NCI-H1417 (cell line): Measurements from ENCODE around the gene TCN1.
A peak's percentile ranks its signal among the peaks of the same experiment; 100 is the strongest.
"Not testable (repeated sequence)": the region's sequence is repeated elsewhere in the genome, so short reads cannot be mapped to it uniquely, and the experiment has no call there.

Source experiments
- DNase-seq, 3 experiments: peaks; one replicate each; lab custom pipeline; 2025; lab: John Stamatoyannopoulos, UW

The TCN1 gene

GRCh38 chr11:59857439-59858434 lies 8.6 kb downstream of the TCN1 start:
- no peak for DNase-seq

GRCh38 chr11:59854871-59855270 lies 11.4 kb downstream of the TCN1 start:
- DNase-seq, result no peak

GRCh38 chr11:59851416-59851815 lies 14.9 kb downstream of the TCN1 start:
- not testable (repeated sequence) for DNase-seq

DNA sequence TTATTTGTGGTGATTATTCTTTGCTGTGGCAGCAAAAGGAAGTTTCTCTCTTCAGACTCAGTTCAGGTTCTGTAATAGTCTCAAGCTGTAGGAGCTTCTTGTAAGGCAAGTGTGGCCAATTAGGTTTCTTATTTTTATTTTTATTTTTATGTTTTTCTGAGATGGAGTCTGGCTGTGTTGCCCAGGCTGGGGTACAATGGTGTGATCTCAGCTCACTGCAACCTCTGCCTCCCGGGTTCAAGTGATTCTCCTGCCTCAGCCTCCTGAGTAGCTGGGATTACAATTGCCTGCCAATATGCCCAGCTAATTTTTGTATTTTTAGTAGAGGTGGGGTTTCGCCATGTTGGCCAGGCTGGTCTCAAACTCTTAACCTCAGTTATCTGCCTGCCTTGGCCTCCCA lies 16.7 kb downstream of the TCN1 start:
- not testable (repeated sequence) for DNase-seq

- no peak for DNase-seq
These were observed 17.2 kb downstream of the TCN1 start for GRCh38 chr11:59849129-59849528.

DNA sequence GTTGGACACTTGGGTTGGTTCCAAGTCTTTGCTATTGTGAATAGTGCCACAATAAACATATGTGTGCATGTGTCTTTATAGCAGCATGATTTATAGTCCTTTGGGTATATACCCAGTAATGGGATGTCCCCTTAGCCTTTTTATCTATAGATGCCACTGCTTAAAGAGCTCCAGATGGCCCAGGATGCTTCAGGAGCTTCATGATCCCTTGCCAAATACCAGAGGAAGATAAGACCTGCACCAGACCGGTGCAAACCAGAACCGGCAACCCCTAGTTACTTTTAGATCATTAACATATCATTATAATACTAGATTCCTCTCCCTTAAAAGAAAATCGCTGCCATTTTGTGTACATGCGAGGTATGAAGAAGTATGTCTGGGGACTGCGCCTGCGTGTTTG lies 17.8 kb downstream of the TCN1 start:
- DNase-seq, result not testable (repeated sequence)

GRCh38 chr11:59847626-59848025 lies 18.7 kb downstream of the TCN1 start:
- DNase-seq, result no peak

DNA sequence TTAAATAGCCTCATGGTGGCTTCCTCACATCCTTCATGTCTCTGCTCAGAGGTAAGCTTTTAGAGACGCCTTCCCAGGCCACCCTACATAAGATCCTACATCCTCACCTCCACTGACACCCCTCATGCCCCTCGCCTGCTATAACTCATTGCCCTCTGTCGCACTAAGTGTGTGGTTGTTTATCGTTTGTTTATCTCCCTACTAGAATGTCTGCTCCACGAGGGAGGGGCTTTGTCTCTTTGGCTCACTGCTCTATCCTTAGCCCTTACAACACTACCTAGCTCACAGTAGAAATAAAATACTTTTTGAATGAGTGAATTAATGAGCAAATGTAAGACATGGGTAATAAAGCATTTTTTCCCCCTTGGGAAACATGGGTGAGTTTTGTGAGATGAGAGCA lies 19.7 kb downstream of the TCN1 start:
- DNase-seq, result no peak

DNA sequence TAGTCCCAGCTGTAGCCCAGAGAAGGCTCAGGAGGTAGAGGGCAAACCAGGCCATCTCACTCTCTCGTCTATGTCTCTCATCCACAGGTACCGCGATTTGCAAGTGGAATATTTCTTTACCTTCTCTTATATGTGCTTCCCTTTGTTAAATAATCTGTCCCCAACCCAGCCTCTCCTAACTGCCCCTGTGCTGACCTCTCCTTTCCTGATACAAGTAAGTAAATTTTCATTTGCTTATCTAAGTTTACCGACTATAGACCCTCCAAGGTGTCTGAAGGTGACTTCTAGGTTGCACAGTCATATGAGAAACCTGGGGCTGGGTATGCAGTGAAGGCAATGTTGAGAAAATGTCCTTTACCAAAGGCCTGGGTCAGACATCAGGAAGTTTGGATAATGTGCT lies 20.9 kb downstream of the TCN1 start, which contains the start of gene CBLIF:
Gene CBLIF (minus strand): TSS at position 101 of the 400 bp plus-strand sequence. CDS start 46 bp downstream, at position 55.
- DNase-seq, result no peak

DNA sequence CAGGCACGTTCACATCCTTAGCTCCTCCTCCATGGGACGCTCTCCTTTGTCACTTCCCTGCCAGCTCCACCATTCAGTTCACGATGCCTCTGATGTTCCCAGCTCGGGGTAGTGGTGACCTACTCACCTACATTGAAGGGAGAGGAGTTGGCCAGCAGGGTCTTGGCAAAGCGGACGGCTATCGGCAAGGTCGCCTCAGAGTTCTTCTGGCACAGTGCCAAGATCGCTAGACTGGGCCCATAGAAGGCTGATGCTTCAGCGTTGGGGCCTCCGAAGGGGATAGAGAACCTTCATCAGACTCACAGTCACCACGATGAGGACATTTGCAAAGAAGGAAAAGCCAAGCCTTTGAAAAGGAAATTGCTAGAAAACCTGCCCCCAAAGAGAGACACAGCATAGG lies 24.0 kb downstream of the TCN1 start:
- no peak for DNase-seq

GRCh38 chr11:59841514-59841913 lies 24.8 kb downstream of the TCN1 start:
- DNase-seq, result no peak

- DNase-seq, result no peak
These were observed 26.7 kb downstream of the TCN1 start for GRCh38 chr11:59839615-59840014.

DNA sequence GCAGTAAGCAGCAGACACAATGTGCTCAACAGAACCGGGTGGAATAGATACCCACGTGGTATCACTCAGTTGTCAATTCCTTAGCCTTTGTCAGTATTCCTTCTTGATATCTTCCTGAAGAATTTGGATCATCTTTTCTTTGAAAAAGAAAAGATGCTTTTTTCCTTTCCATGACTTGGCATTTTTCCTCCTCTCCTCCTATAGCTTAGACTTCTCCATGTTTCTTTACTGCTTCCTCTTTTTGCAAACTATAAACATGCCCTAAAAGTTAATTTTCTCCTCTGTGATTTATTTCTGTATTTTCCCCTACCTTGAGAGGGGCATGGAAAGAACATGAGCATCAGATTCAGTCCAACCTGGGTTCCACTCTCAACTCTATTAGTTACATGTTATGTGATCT lies 32.7 kb downstream of the TCN1 start:
- no peak for DNase-seq

- no peak for DNase-seq
These were observed 36.9 kb downstream of the TCN1 start for GRCh38 chr11:59829358-59829757.

GRCh38 chr11:59822989-59823566 lies 43.2 kb downstream of the TCN1 start:
- DNase-seq, result peak in 2 of 3 experiments; percentile 43 to 79

DNA sequence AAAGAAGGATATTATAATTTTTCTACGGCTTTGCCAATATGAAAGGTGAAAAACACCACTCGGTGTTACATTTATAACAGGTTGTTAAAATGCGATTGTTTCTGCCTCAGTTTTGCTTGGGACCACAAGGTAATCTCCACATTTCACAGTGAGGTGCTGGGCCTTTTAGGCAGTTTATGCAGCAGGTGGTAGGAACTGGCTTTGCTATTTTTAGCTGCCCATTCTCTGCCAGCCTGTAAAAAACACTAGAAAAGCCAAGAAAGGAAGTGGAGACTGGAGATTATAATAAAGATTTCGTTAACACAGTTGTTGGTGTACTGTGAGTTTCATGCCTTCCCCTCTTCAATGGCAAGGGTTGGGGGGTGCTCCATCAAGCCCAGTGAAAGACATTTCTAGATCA lies 47.7 kb downstream of the TCN1 start:
- no peak for DNase-seq

DNA sequence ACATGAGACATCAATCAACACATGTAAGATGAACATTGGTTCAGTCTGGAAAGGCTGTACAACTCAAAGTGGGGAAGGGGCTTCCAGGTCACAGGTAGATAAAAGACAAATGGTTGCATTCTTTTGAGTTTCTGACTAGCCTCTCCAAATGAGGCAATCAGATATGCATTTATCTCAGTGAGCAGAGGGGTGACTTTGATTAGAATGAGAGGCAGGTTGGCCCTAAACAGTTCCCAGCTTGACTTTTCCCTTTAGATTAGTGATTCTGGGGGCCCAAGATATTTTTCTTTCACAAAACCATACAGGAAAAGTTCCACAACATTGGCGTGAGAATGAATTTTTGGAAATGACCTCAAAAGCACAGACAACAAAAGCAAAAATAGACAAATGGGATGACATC lies 49.9 kb downstream of the TCN1 start:
- DNase-seq, result not testable (repeated sequence)

GRCh38 chr11:59815754-59816153 lies 50.5 kb downstream of the TCN1 start:
- no peak for DNase-seq

DNA sequence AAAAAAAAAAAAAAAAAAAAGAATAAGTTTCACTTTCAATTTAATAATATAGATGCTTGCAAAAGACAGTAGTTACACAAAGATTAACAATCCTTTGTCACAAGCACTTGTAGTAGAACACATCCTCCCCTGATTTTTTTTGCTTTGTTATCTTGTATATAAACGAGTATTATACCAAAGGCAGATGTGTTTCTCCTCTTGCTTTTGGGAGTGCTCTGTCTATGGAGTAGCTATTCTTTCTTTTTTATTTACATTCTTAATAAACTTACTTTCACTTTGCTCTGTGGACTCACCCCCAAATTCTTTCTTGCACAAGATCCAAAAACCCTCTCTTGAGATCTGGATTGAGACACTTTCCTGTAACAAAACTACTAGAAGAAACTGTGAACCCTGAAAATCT lies 52.3 kb downstream of the TCN1 start:
- DNase-seq, result no peak

DNA sequence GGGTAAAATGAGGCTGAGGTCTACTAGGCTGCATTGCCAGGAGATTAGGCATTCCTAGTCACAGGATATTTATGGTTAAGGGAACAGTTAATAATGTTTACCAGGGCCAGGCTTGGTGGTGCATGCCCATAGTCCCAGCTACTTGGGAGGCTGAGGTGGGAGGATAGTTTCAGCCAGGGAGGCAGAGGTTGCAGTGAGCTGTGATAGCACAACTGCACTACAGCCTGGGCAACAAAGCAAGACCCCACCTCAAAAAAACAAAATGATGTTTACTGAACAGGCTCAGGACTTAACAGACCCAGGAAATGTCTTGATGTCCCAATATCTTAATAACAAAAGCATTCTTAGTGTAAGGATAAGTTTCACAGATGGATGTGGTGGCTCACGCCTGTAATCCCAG lies 52.9 kb downstream of the TCN1 start:
- DNase-seq, result no peak

DNA sequence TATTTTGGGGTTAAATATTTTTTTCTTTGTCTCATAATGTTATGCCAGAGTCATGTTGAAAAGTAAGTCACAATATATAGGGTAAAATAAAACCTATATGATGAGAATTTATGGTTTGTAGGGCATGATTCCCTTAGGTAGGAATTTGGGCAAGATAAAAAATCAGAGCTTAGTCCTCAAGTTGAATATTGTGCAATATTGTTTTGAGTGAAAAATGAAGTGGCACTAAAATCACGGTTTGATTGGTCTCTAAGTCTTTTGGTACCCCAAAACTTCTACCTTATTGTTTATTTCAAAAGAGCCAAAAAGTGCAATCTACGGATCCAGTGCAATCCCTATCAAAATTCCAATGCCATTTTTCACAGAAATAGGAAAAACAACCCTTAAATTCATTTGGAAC lies 54.1 kb downstream of the TCN1 start:
- no peak for DNase-seq

DNA sequence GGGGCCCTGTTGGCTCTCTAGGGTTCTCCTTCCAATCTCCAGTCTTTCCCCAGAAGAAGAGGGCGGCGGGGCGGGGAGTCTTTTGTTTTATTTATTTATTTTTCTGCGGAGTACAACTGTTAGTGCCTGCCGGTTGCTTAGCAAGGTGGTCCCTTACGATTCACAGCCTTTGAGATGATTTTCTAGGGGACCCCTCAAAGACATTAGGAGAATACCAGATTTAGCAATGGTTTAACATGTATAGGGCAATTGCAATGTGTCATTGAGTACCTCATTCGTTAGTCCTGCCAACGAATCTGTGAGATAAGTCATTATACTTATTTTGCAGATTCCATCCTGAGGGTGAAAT lies 55.4 kb downstream of the TCN1 start:
- DNase-seq, result no peak

GRCh38 chr11:59810189-59810910 lies 55.9 kb downstream of the TCN1 start, which contains the start of gene MRPL16:
MRPL16 (minus strand) TSS chr11:59810778; CDS start chr11:59810658, 120 bp downstream.
- peak; percentile 90 to 96 (median 94) for DNase-seq
